Measurements from ENCODE around the gene TMEM134.
A peak's percentile ranks its signal among the peaks of the same experiment; 100 is the strongest.

TMEM134 gene

DNA sequence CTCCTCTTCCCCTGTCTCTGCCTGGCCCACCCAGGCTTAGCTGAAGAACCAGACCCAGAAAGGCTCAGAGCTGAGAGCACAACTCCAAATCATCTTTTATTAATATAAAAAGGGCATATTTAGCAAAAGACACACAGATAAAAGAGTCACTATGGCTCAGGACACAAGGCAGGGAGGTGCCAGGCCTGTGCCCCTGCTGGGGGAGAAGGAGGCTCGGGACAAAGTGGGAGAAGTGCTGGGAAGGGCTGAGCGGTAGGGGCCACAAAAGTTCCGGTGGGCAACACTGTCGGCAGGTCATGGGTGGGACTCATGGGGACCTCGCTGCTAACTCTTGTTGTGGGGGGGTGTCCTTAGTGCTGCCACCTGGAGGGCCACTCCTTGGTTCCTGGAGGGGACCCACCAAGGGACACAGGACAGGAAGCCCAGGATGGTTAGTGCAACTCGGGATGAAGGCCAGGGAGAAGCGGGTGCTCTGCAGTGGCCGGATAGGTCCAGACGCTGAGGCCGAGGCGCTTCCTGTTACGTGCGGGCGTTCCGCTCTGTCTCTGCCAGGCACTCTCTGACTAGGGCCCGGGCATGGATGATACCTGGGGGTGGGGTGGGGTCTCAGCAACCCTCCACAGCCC, 37.5 kb upstream of the TMEM134 start:
- DNase-seq (ENCODE audit: insufficient read length, low spot score) (no peak), FAIRE-seq (no peak)
- TF ChIP-seq POU2F2 (IDR thresholded peaks at IDR 0.05; ENCODE audit: low read depth, low read length) (no peak), PAX5 (IDR thresholded peaks at IDR 0.05; ENCODE audit: insufficient read depth, low read length, severe bottlenecking) (no peak), POLR2A (IDR thresholded peaks at IDR 0.05; ENCODE audit: low read depth, low read length) (no peak), TAF1 (IDR thresholded peaks at IDR 0.05; ENCODE audit: low read depth, low read length) (no peak), SPI1 (IDR thresholded peaks at IDR 0.05; ENCODE audit: low read depth, low read length) (no peak)

- DNase-seq (ENCODE audit: insufficient read length, low spot score) (peak; percentile 86), FAIRE-seq (peak; percentile 95)
- TF ChIP-seq POU2F2 (IDR thresholded peaks at IDR 0.05; ENCODE audit: low read depth, low read length) (no peak; the same call in 1 of the 2 replicates), SPI1 (IDR thresholded peaks at IDR 0.05; ENCODE audit: low read depth, low read length) (peak; percentile 38), POLR2A (IDR thresholded peaks at IDR 0.05; ENCODE audit: low read depth, low read length) (no peak), POLR2AphosphoS5 (IDR thresholded peaks at IDR 0.05; ENCODE audit: low read depth, low read length) (no peak)
Observed at GRCh38 chr11:67505605-67506396, 36.8 kb upstream of the TMEM134 start.

GRCh38 chr11:67504950-67505581, 36.0 kb upstream of the TMEM134 start, which contains the start of gene PITPNM1:
TSS of gene PITPNM1 (minus strand) at chr11:67505363. CDS start at chr11:67504180, 1,183 bp downstream.
- FAIRE-seq (peak; percentile 96), DNase-seq (ENCODE audit: insufficient read length, low spot score) (peak; percentile 83)
- TF ChIP-seq PAX5 (IDR thresholded peaks at IDR 0.05; ENCODE audit: insufficient read depth, low read length, severe bottlenecking) (no peak), SPI1 (IDR thresholded peaks at IDR 0.05; ENCODE audit: low read depth, low read length) (peak; percentile 19; the same call in 1 of the 2 replicates)

DNA sequence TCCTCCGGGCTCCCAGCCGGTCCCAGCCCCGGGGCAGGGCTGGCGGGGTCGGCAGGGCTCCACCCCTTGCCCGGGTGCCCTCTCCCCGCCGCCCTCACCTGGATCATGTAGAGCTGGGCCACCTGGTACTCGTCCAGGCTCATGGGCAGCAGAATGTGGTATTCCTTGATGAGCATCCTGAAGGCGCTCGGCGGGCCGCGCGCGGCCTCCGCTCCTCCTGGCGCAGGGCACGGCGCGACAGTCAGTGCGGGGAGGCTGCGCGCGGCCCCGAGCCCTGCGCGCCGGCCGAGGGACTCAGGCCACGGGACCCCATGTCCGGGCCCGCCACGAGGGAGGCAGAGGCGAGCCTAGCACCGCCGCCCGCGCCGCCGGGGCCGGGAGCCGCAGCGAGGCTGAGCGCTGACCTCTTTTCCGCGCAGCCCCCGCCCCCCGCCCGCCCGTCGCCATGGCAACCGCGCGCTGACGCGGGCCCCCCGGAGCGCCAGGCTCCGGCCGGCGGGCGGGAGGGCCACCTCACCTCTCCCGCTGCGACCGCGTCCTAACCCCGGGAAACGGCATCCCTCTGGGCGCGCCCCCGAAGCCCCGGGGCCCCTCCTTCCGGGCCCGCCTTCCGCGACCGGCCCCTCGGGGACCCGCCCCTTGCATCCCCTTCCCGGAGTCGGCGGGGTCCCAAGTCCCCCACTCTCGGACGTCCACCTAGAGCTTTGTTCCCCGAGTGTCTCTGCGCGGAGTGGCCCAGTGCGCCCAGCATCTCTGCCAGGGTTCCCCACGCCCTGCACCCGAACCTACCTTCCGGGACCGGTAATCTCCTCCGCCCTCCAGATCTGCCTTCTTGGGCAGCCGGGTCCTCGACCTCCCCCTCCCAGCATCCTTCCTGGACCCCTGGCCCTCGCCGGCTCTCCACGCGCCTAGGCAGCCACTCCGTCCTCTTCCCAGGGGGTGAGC, 35.2 kb upstream of the TMEM134 start:
- TF ChIP-seq TAF1 (IDR thresholded peaks at IDR 0.05; ENCODE audit: low read depth, low read length) (no peak), POU2F2 (IDR thresholded peaks at IDR 0.05; ENCODE audit: low read depth, low read length) (no peak), POLR2A (IDR thresholded peaks at IDR 0.05; ENCODE audit: low read depth, low read length) (no peak), SPI1 (IDR thresholded peaks at IDR 0.05; ENCODE audit: low read depth, low read length) (no peak)
- no peak for DNase-seq (ENCODE audit: insufficient read length, low spot score)
- FAIRE-seq = peak; percentile 41

GRCh38 chr11:67503119-67504004, 34.3 kb upstream of the TMEM134 start:
- no peak for FAIRE-seq
- DNase-seq (ENCODE audit: insufficient read length, low spot score) = no peak
- no peak for TF ChIP-seq POU2F2 (IDR thresholded peaks at IDR 0.05; ENCODE audit: low read depth, low read length)
- no peak for TF ChIP-seq POLR2AphosphoS5 (IDR thresholded peaks at IDR 0.05; ENCODE audit: low read depth, low read length)
- no peak for TF ChIP-seq SPI1 (IDR thresholded peaks at IDR 0.05; ENCODE audit: low read depth, low read length)
- TF ChIP-seq TAF1 (IDR thresholded peaks at IDR 0.05; ENCODE audit: low read depth, low read length) = no peak
- no peak for TF ChIP-seq PAX5 (IDR thresholded peaks at IDR 0.05; ENCODE audit: insufficient read depth, low read length, severe bottlenecking)

- FAIRE-seq (no peak), DNase-seq (ENCODE audit: insufficient read length, low spot score) (no peak)
- TF ChIP-seq POLR2AphosphoS5 (IDR thresholded peaks at IDR 0.05; ENCODE audit: low read depth, low read length) = no peak
Observed at GRCh38 chr11:67502328-67502979, 33.4 kb upstream of the TMEM134 start.

GRCh38 chr11:67501854-67502253, 32.8 kb upstream of the TMEM134 start:
- no peak for DNase-seq (ENCODE audit: insufficient read length, low spot score)
- no peak for FAIRE-seq
- TF ChIP-seq SPI1 (IDR thresholded peaks at IDR 0.05; ENCODE audit: low read depth, low read length) = no peak
- TF ChIP-seq PAX5 (IDR thresholded peaks at IDR 0.05; ENCODE audit: insufficient read depth, low read length, severe bottlenecking) = no peak
- TF ChIP-seq TAF1 (IDR thresholded peaks at IDR 0.05; ENCODE audit: low read depth, low read length) = no peak
- no peak for TF ChIP-seq POLR2AphosphoS5 (IDR thresholded peaks at IDR 0.05; ENCODE audit: low read depth, low read length)
- no peak for TF ChIP-seq POLR2A (IDR thresholded peaks at IDR 0.05; ENCODE audit: low read depth, low read length)
- no peak for TF ChIP-seq POU2F2 (IDR thresholded peaks at IDR 0.05; ENCODE audit: low read depth, low read length)

GRCh38 chr11:67500831-67501715, 32.0 kb upstream of the TMEM134 start:
- TF ChIP-seq POLR2A (IDR thresholded peaks at IDR 0.05; ENCODE audit: low read depth, low read length) (no peak), POU2F2 (IDR thresholded peaks at IDR 0.05; ENCODE audit: low read depth, low read length) (no peak), POLR2AphosphoS5 (IDR thresholded peaks at IDR 0.05; ENCODE audit: low read depth, low read length) (no peak), PAX5 (IDR thresholded peaks at IDR 0.05; ENCODE audit: insufficient read depth, low read length, severe bottlenecking) (no peak), TAF1 (IDR thresholded peaks at IDR 0.05; ENCODE audit: low read depth, low read length) (no peak), SPI1 (IDR thresholded peaks at IDR 0.05; ENCODE audit: low read depth, low read length) (no peak)
- DNase-seq (ENCODE audit: insufficient read length, low spot score) = no peak
- no peak for FAIRE-seq
